IgD-negative memory B cell (primary cell): Measurements from ENCODE around the gene TPBGL. TPM values are rescaled to one million over a fixed set of nuclear protein-coding genes. Genes with fewer than 3 reads are reported as not detected.

ENCODE experiments used
- H3K27ac Mint-ChIP-seq, 3 donors: one replicate each; pipeline ENCODE4 v1.8.0; 2020 to 2022; ENCODE audit warnings: mild to moderate bottlenecking in 3 of 3, mixed read lengths in 3 of 3, moderate library complexity in 1 of 3
- H3K27me3 Mint-ChIP-seq: one replicate; pipeline ENCODE4 v1.8.0; 2021; ENCODE audit warnings: mixed read lengths
- H3K36me3 Mint-ChIP-seq: one replicate; pipeline ENCODE4 v1.8.0; 2020; ENCODE audit warnings: mild to moderate bottlenecking, mixed read lengths
- H3K4me1 Mint-ChIP-seq, 3 donors: one replicate each; pipeline ENCODE4 v1.8.0; 2020 to 2022; ENCODE audit warnings: mixed read lengths in 3 of 3, mild to moderate bottlenecking in 1 of 3
- H3K4me3 Mint-ChIP-seq, 4 donors: one replicate each; pipeline ENCODE4 v1.8.0; 2020 to 2022; ENCODE audit warnings: mild to moderate bottlenecking in 4 of 4, mixed read lengths in 4 of 4, moderate library complexity in 3 of 4
- H3K9me3 Mint-ChIP-seq, 3 donors: one replicate each; pipeline ENCODE4 v1.8.0; 2020 to 2021; ENCODE audit warnings: mixed read lengths in 3 of 3, mild to moderate bottlenecking in 1 of 3
- polyA plus RNA-seq: library from polyadenylated mRNA; unstranded; fragments of 300-500 nt; fragmentation: Illumina TruSeq; gene quantifications from one replicate; pipeline ENCODE4 v1.2.3, GENCODE V29; 2021

The TPBGL gene
- polyA plus RNA-seq, 1 donor from 2014 or later: not detected

DNA sequence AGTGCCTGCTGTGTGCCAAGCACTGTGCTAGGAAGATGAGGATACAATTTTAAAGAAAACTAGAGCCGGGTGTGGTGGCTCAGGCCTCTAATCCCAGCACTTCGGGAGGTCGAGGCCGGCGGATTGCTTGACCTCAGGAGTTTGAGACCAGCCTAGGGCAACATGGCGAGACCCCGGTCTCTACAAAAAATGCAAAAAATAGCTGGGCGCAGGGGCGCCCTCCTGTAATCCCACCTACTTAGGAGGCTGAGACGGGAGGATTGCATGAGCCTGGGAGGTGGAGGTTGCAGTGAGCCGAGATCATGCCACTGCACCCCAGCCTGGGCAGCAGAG lies 8.3 kb downstream of the TPBGL start:
- Mint-ChIP-seq H3K27me3 (peaks cover 8% of the 10 kb centered on the region), H3K9me3 (peaks cover 0 to 8% (median 4%) of the 10 kb centered on the region in 3 donors), H3K27ac (no peak overlapping the region), H3K4me3 (no peak overlapping the region), H3K36me3 (no peaks in the 10 kb centered on the region), H3K4me1 (peaks cover 0 to 3% (median 0%) of the 10 kb centered on the region in 3 donors)

DNA sequence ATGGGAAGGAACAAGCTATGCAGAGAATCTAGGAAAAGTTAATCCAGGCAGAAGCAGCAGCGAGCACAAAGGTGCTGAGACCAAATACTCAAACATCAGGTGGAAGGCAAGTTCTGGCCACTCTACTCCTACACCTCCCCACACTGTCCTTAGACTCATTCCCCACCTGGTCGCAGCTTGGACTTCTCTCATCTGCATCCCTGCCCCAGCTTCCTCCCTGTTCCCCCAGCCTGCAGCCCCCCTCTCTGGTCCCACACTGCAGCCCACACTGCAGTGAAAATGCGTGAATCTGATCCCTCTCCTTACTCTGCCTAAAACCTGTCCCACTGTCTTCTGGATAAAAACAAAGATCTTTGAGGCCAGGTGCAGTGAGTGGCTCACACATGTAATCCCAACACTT lies 9.1 kb downstream of the TPBGL start:
- Mint-ChIP-seq H3K9me3 (peaks cover 0 to 8% (median 4%) of the 10 kb centered on the region in 3 donors), H3K36me3 (no peaks in the 10 kb centered on the region), H3K4me1 (peaks cover 0 to 3% (median 0%) of the 10 kb centered on the region in 3 donors), H3K27me3 (peaks cover 6% of the 10 kb centered on the region), H3K4me3 (no peak overlapping the region), H3K27ac (no peak overlapping the region)

DNA sequence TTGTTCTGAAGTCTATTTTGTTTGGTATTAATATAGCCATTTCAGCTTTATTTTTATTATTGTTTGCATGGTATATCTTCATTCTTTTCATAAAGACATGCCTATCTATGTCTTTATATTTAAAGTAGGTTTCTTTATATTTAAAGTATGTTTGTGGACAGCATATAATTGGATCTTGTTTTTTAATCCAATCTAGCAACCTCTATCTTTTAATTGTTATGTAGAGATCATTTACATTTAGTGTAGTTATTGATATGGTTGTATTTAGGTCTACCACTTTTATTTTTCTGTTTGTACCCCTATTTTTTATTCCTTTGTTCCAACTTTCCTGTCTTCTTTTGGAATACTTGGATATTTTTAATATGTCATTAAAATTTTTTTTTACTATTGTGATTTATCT lies 13.8 kb downstream of the TPBGL start:
- Mint-ChIP-seq H3K9me3 (peaks cover 0 to 10% (median 4%) of the 10 kb centered on the region in 3 donors), H3K27ac (no peak overlapping the region), H3K27me3 (peaks cover 2% of the 10 kb centered on the region), H3K36me3 (peaks cover 2% of the 10 kb centered on the region), H3K4me3 (no peak overlapping the region), H3K4me1 (no peaks in the 10 kb centered on the region)

DNA sequence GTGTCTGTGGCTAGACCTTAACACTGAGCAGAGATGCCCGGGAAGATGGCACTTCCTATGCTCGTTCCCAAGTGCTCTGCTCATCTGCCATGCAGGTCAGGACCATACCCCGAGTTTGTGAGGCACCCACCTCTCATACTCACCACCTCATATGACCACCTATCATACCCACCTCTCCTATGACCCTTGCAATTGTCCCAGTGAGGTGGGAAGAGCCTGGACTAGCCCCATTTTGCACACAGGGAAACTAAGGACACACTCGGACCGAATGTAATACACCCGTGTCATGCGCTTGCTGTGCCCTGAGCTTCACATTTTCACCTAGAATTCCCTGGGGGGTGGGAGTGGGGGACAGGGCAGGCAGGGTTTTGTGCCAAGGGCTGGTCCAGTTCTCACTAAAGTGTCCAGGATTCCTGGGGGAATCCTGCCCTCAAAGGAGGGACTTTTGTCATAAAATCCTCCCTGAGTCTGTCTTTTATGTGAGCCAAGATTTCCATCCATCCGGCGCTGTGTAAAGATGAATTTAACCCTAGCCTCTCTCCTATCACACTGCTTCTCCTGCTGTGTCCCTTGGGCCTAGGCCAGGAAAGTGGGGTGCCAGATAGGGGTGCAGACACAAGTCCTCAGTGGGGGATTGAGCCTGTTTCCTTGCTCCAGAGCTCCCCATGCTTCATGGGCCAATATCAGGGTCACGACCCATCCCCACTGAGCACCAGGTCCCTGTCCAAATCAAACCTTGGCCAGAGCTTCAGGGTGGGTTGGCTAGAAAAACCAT lies 20.0 kb downstream of the TPBGL start:
- H3K27me3 Mint-ChIP-seq: peaks cover 2% of the 10 kb centered on the region
- peaks cover 2% of the 10 kb centered on the region for H3K36me3 Mint-ChIP-seq
- H3K4me3 Mint-ChIP-seq: no peak overlapping the region
- H3K27ac Mint-ChIP-seq: peak overlapping the region in 1 of 3 donors; percentile 74
- H3K9me3 Mint-ChIP-seq: peaks cover 0 to 2% (median 0%) of the 10 kb centered on the region in 3 donors
- peaks cover 13 to 28% (median 21%) of the 10 kb centered on the region in 3 donors for H3K4me1 Mint-ChIP-seq

DNA sequence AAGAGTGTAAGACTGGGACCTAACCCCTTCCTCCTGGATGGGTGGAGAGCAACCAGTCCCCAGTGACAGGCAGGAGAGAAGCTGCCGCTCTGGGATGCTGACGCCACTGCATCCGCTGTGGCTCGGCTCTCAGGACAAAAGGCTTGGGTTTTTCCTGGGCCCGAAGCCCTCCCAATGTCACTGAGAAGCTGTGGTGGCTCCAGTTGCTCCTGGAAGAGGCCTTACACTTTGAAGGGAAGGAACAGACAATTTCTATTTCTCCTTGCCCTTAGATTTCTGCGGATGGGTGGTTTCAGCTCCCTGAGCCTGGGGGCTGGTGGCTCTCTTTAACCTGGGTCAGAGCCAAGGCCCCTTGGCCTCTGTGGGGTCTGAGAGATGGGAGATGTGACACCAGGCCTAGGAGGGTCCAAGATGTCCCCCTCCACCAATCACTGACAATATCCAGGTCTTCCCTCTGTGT lies 21.4 kb downstream of the TPBGL start:
- H3K27ac Mint-ChIP-seq: peak overlapping the region in 2 of 3 donors; percentile 33 to 74
- peaks cover 20 to 35% (median 26%) of the 10 kb centered on the region in 3 donors for H3K4me1 Mint-ChIP-seq
- no peaks in the 10 kb centered on the region for H3K27me3 Mint-ChIP-seq
- H3K4me3 Mint-ChIP-seq: peak overlapping the region in 1 of 4 donors; percentile 65
- H3K36me3 Mint-ChIP-seq: peaks cover 1% of the 10 kb centered on the region
- peaks cover 0 to 2% (median 0%) of the 10 kb centered on the region in 3 donors for H3K9me3 Mint-ChIP-seq

DNA sequence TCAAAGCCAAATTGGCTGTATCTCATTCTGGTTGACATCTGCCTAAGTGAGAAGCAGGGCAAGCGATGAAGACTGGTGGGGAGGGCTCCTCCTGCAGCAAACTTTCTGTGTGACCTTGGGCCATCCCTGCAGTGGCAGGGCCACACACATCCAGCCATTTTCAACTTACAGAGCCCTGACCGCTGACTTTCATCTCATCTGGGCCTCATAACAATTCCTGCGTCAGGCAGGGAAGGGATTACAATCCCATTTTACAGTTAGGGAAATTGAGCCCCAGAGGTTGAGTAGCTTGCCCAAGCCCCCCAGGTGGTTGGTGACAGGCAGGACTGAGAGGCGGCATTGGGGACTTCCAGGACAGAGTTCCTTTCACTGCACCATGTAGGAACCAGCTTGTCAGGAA lies 21.9 kb downstream of the TPBGL start:
- H3K27ac Mint-ChIP-seq: no peak overlapping the region
- H3K36me3 Mint-ChIP-seq: peaks cover 1% of the 10 kb centered on the region
- peaks cover 0 to 2% (median 0%) of the 10 kb centered on the region in 3 donors for H3K9me3 Mint-ChIP-seq
- H3K4me1 Mint-ChIP-seq: peaks cover 20 to 35% (median 26%) of the 10 kb centered on the region in 3 donors
- H3K4me3 Mint-ChIP-seq: no peak overlapping the region
- no peaks in the 10 kb centered on the region for H3K27me3 Mint-ChIP-seq

DNA sequence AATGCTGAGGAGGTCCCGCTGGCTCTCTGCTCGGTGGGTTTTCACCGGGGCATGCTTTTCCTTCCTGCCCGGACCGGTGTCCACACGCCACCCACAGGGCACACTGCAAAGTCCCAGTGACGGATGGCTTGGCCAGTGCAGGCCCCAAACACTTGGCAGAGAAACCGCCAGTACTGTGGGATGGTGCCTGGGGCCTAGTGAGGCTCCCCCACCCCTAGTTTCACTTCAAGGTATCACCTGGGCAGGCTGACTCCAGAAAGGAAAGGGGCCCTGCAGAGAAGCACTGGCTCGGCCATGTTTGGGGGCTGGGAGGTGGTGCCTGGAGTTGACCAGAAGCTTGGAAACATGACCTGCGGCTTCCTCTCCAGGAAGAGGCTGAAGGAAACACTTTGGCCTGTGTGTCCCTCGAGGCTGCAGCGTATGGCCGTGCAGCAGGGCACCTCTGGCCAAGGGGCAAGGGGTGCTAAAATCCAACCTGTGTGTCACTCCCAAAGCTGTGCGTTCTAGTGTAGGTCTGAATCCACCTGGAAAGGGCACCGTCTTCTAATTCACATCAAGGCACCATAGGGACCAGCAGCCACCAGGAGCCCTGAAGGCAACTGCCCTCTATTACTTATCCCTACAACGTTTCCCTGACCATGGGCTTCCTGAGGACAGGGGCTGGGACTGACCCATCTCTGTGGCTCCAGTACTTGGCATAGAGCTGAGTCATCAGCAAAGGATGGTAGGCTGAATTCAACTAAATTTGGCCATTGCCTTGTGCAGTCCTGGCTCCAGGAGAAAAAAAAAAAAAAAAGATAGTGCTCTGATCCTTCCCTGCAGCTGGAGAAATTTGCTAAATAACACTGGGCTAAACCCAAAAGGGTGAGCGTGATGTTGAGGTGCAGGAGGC lies 22.6 kb downstream of the TPBGL start:
- peak overlapping the region in 3 of 4 donors; percentile 11 to 70 (median 57) for H3K4me3 Mint-ChIP-seq
- peak overlapping the region in 2 of 3 donors; percentile 23 to 86 for H3K27ac Mint-ChIP-seq
- no peaks in the 10 kb centered on the region for H3K27me3 Mint-ChIP-seq
- no peaks in the 10 kb centered on the region for H3K9me3 Mint-ChIP-seq
- H3K4me1 Mint-ChIP-seq: peaks cover 20 to 37% (median 26%) of the 10 kb centered on the region in 3 donors
- H3K36me3 Mint-ChIP-seq: peaks cover 1% of the 10 kb centered on the region

DNA sequence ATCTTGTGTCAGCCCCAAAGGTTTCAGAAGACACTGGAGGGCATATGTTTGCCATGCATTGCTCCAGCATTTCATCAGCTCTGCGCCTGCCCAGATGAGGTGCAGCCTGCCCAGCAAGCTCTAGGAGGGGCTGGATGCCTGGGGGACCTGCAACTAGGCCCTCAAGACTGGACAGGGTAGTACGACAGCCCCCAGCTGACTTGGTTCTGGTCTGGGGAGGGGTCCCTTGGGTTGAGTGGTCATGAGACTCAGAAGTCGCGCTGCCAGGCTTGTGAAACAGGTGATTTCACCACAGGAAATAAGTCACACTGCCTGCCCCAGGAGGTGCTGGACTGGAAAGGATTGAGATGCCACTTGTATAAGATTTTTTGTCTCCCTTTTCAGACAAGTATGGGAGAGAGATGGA lies 23.4 kb downstream of the TPBGL start:
- peak overlapping the region in 2 of 4 donors; percentile 57 to 70 for H3K4me3 Mint-ChIP-seq
- H3K27me3 Mint-ChIP-seq: no peaks in the 10 kb centered on the region
- peaks cover 1% of the 10 kb centered on the region for H3K36me3 Mint-ChIP-seq
- H3K9me3 Mint-ChIP-seq: no peaks in the 10 kb centered on the region
- peaks cover 20 to 37% (median 26%) of the 10 kb centered on the region in 3 donors for H3K4me1 Mint-ChIP-seq
- H3K27ac Mint-ChIP-seq: peak overlapping the region in 2 of 3 donors; percentile 23 to 86

DNA sequence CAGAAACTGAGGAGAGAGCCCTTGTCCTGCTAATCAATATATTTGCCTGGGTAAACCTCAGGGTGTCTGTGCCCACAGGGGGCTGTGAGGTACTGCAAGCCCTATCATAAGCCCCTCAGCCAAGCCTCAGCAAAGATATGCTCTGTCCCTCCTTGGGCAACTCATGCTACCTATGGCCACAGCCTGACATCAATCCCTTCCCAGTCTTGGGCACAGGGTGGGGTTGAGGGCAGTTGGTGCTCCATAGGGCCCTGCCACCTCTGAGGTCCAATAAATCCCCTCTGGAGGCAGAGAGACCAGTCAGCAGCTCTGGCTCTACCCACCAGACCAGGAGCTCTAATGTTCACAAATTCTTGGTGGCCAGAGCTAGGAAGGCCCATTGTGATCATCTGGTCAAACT lies 23.8 kb downstream of the TPBGL start:
- Mint-ChIP-seq H3K27ac (peak overlapping the region in 2 of 3 donors; percentile 23 to 86), H3K27me3 (no peaks in the 10 kb centered on the region), H3K4me3 (peak overlapping the region in 2 of 4 donors; percentile 57 to 70), H3K9me3 (no peaks in the 10 kb centered on the region), H3K36me3 (peaks cover 1% of the 10 kb centered on the region), H3K4me1 (peaks cover 20 to 37% (median 26%) of the 10 kb centered on the region in 3 donors)

DNA sequence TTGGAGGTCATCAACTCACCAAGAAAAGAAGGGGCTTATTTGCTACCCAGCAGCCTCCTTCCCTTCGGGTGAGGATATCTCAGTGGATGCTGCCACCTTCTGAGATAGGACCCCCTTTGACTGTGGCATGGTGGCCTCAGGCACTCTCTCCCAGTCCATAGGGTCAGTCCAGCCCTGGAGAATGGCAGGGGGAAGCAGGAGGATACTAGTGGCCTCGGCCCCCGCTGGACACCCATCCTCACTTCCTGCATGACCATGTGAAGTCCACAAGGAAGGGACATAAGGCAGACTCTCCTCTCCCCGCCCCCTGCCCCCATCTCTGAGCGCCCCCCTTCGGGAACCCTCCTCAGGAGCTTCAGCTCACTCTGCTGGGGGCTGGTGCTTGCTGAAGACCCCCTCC lies 24.4 kb downstream of the TPBGL start:
- Mint-ChIP-seq H3K36me3 (peaks cover 1% of the 10 kb centered on the region), H3K27me3 (no peaks in the 10 kb centered on the region), H3K4me1 (peaks cover 20 to 37% (median 22%) of the 10 kb centered on the region in 3 donors), H3K4me3 (peak overlapping the region in 1 of 4 donors; percentile 71), H3K27ac (no peak overlapping the region), H3K9me3 (no peaks in the 10 kb centered on the region)

DNA sequence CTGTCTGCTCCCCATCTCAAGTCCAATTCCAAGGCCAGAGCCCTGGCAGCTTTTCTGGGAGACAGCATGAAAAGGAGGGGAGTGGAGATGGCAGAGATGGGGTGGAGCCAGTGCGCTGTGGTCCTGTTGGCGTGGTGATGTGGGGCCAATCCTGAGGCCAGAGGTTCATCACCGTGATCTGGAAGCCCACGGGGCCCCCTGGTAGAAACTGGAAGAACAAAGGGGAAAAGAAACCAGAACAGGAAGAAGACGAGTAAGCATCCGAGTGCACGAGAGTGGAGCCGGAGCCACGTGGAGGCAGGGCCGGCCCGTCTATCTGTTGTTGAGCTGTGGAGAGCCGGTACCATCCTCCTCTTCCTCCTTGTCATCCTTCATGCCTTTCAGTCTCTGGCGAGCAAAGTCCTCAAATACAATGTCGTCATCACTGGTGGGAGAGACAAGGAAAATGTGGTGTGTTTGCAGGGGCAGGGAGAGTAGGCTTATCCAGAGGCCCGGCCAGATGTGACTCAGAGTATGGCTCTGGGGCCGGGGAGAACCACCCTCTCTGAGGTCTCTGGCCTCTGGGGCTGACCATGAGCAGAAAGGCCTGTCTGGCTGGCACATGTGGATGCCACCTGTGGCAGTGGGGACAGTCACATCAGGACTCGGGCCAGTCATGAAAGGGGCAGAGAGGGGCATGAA lies 25.4 kb downstream of the TPBGL start:
- Mint-ChIP-seq H3K27ac (peak overlapping the region in 2 of 3 donors; percentile 91 to 94), H3K27me3 (no peaks in the 10 kb centered on the region), H3K9me3 (no peaks in the 10 kb centered on the region), H3K36me3 (peaks cover 1% of the 10 kb centered on the region), H3K4me1 (peaks cover 23 to 34% (median 23%) of the 10 kb centered on the region in 3 donors), H3K4me3 (peak overlapping the region in 1 of 4 donors; percentile 71)

DNA sequence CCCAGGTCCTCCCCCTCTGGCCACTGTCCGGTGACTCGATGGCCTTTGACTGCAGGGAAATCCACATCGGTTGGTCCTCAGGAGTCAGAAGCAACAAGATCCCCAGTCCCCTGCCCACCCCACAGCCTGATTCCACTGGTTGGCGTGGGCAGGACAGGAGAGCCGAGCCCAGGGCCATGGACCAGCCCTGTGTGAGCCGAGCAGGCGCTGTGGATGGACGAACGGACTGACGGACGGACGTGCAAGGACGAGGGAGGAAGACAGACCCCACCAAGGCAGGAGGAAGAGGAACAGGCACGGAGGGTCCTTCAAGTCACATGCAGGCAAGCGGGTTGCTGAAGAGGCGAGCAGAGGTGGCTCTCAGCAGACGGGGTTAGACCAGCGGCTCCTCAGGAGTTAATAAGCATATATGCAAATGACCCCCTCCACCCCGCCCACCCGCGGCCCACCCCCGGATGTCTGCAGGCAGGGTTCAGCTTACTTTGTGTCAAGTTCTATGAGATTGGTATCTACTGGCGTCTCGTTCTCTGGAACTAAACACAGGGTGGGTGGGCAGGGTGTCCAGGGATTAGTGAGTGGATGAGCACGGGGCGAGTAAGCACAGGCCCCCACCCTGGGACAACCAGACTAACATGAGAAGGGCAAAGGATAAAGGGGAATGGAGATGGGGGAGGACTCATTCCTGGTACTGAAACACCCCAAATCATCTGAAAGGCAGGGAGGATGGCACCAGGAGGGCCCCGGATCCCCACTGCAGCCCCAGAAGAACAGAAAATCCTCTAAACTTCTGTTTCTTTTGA lies 26.8 kb downstream of the TPBGL start:
- peaks cover 1% of the 10 kb centered on the region for H3K36me3 Mint-ChIP-seq
- no peaks in the 10 kb centered on the region for H3K9me3 Mint-ChIP-seq
- peaks cover 18 to 27% (median 19%) of the 10 kb centered on the region in 3 donors for H3K4me1 Mint-ChIP-seq
- H3K27me3 Mint-ChIP-seq: no peaks in the 10 kb centered on the region
- no peak overlapping the region for H3K27ac Mint-ChIP-seq
- no peak overlapping the region for H3K4me3 Mint-ChIP-seq

DNA sequence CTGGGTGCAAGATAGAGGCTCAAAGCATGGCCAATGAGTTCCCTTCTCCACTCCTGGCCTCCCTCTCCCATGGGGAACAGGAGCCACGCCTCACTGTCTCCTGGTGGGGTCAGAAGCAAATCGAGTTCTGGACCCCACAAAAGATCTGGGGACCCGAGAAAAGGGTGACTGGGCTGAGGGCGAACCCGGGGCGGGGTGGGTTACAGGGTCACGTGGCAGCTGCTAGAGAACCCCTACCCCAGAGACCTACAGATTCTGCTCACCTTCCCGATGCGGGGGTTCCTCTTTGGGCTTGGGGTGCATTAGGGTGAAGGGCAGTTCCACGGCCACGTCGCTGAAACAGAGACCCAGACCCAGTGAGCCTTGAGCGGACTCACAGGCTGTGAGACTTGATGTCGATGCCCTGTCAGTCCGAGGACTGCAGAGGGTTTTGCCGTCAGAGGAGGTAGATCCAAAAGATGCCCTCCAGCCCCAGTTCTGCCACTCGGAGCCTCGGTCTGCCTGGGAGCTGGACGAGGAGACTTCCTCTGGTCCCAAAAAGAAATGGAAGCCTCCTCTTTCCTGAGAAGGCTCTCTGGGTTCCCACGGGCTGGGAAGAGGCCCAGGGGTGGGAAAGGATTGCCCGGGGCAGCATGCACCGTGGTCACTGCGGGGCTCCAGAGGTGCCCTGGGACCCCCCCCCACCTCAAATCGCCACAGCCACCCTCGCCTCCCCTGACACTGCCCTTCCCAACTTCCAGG lies 28.2 kb downstream of the TPBGL start:
- Mint-ChIP-seq H3K36me3 (peaks cover 1% of the 10 kb centered on the region), H3K4me3 (no peak overlapping the region), H3K4me1 (peaks cover 15 to 23% (median 20%) of the 10 kb centered on the region in 3 donors), H3K9me3 (no peaks in the 10 kb centered on the region), H3K27ac (peak overlapping the region in 1 of 3 donors; percentile 57), H3K27me3 (no peaks in the 10 kb centered on the region)
